Dermis blood vessel endothelial cell (primary cell): ENCODE results near the gene NODAL. TPM values are rescaled to one million over a fixed set of nuclear protein-coding genes. Genes with fewer than 3 reads are reported as not detected.

Experiments
- DNase-seq: peaks from one replicate; pipeline ENCODE4 v3.0.0; 2010
- total RNA-seq: library from RNA; depleted of rRNA; stranded (reverse); fragments of >200 nt; gene quantifications from 2 replicates; pipeline ENCODE4 v1.2.3, GENCODE V29; 2014

The NODAL gene
- total RNA-seq, 1 donor from 2014 or later, result not detected

GRCh38 chr10:70462349-70462984 lies 21.0 kb upstream of the NODAL start:
- peak; percentile 43 for DNase-seq

- DNase-seq, result peak; percentile 76
These were observed 20.2 kb upstream of the NODAL start for GRCh38 chr10:70461397-70462348.

- no peak for DNase-seq
These were observed 18.5 kb upstream of the NODAL start for GRCh38 chr10:70459774-70460490.

GRCh38 chr10:70459061-70459773 lies 17.7 kb upstream of the NODAL start:
- DNase-seq, result no peak

GRCh38 chr10:70458329-70459060 lies 17.0 kb upstream of the NODAL start:
- DNase-seq, result peak; percentile 84

- DNase-seq, result no peak
These were observed 16.4 kb upstream of the NODAL start for GRCh38 chr10:70457759-70458305.

- DNase-seq, result no peak
These were observed 14.7 kb upstream of the NODAL start for GRCh38 chr10:70456164-70456563.

- no peak for DNase-seq
These were observed 13.7 kb upstream of the NODAL start for GRCh38 chr10:70455213-70455630.

GRCh38 chr10:70448236-70448635 lies 6.8 kb upstream of the NODAL start:
- no peak for DNase-seq

GRCh38 chr10:70445718-70446657 lies 4.5 kb upstream of the NODAL start:
- DNase-seq, result no peak

GRCh38 chr10:70444744-70445143 lies 3.3 kb upstream of the NODAL start:
- DNase-seq, result no peak

GRCh38 chr10:70442332-70442988 lies 979 bp upstream of the NODAL start:
- DNase-seq, result no peak

GRCh38 chr10:70441895-70442309 lies 421 bp upstream of the NODAL start:
- DNase-seq, result no peak

GRCh38 chr10:70440296-70441160 lies 953 bp downstream of the NODAL start:
- DNase-seq, result no peak

- DNase-seq, result no peak
These were observed 3.8 kb downstream of the NODAL start for GRCh38 chr10:70437721-70438120.

- no peak for DNase-seq
These were observed 6.0 kb downstream of the NODAL start for GRCh38 chr10:70435241-70436085.

- DNase-seq, result no peak
These were observed 7.8 kb downstream of the NODAL start for GRCh38 chr10:70433581-70434280.
